Measurements from ENCODE around the gene NTF3.
A peak's percentile ranks its signal among the peaks of the same experiment; 100 is the strongest.
"Not testable (repeated sequence)": the region's sequence is repeated elsewhere in the genome, so short reads cannot be mapped to it uniquely, and the experiment has no call there.

Gene NTF3

DNA sequence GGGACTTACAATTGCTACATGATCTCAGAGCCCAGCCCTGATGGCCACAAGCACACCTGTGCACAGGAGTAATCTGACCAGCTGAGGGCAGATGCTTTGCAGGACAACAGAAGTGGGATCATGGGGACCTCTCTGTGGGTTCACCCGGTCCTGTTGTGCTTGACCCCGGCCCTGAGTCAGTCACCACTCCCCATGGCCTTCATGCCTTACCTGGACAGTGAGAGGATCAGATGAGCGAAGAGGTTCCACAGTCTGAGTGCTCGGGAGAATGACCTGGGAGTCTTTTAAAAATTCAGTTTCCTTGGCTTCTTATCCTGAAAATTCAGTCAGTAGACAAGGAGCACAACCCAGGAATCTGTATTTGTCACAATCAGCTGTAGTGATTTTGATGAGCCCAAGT, 88.1 kb downstream of the NTF3 start:
- no peaks in the 10 kb centered on the region for H3K27me3 Mint-ChIP-seq

DNA sequence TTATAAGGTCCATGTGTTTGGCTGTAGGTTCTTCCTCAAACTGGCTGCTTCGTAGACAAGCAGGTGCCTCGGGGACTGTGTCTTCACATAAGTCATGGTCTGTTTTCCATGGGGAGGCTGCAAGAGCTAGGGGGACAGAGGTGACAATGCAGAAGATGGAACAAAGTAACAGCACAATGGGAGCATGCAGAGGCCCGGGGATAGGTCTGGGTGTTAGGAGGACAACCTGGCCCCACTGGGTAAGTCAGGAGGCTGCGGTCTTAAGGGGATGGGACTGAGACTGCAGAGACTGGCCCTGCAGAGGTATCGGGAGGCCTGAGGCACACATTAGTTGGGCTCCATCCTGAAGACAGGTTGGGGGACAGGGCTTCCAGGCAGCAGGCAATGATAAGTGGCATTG, 88.9 kb downstream of the NTF3 start:
- Mint-ChIP-seq H3K9me3 (no peaks in the 10 kb centered on the region), H3K36me3 (no peaks in the 10 kb centered on the region), H3K4me3 (no peak overlapping the region)

More for the DNA sequence above, 88.1 kb downstream of the NTF3 start:
- H3K4me1 Mint-ChIP-seq, result no peaks in the 10 kb centered on the region
- no peaks in the 10 kb centered on the region for H3K9me3 Mint-ChIP-seq
- no peak overlapping the region for H3K27ac Mint-ChIP-seq
- H3K36me3 Mint-ChIP-seq, result no peaks in the 10 kb centered on the region
- no peak overlapping the region for H3K4me3 Mint-ChIP-seq

DNA sequence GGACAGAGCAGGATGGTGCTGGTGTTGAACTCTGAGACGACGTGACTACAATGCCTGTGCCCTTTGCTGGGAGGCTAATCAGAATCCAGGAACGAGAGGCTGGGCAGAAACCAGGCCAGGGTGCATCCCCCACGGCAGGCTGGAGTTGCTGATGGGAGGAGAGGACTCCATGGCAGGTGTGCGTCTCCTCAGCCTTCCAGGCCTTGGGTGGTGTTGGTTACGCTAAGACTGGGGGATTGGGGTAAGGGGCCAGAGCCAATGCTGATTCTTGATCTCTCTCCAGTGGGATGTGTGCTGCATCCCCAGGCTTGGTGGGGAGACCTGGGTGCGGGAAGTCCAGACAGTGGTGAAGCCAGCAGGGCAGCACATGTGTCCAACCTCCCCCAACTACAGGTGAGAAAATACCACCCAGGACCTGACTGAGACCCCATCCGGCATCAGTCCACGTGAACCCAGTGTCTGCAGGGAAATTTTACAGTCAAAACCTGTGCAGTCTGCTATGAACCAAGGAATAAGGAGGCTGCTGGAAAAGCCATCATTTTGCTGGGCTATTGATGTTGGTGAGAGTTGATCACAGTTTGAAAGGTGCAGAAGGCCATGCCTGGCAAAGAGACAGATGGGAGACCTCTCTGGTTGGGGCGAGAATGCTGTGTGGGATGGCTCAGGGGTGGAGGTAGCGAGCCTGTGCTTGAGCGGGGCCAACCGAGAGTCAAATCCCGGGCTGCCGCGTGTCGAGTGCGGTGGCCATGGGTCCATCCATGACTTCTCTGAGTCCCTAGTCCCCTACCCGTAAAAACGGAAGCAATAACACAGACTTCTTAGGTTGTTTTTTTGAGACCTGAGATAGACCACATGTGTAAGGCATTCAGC, 89.8 kb downstream of the NTF3 start:
- Mint-ChIP-seq H3K27ac (no peak overlapping the region), H3K4me1 (no peaks in the 10 kb centered on the region), H3K27me3 (no peaks in the 10 kb centered on the region), H3K4me3 (no peak overlapping the region), H3K36me3 (no peaks in the 10 kb centered on the region), H3K9me3 (no peaks in the 10 kb centered on the region)

More for the DNA sequence above, 88.9 kb downstream of the NTF3 start:
- no peak overlapping the region for H3K27ac Mint-ChIP-seq
- no peaks in the 10 kb centered on the region for H3K27me3 Mint-ChIP-seq
- H3K4me1 Mint-ChIP-seq, result no peaks in the 10 kb centered on the region

DNA sequence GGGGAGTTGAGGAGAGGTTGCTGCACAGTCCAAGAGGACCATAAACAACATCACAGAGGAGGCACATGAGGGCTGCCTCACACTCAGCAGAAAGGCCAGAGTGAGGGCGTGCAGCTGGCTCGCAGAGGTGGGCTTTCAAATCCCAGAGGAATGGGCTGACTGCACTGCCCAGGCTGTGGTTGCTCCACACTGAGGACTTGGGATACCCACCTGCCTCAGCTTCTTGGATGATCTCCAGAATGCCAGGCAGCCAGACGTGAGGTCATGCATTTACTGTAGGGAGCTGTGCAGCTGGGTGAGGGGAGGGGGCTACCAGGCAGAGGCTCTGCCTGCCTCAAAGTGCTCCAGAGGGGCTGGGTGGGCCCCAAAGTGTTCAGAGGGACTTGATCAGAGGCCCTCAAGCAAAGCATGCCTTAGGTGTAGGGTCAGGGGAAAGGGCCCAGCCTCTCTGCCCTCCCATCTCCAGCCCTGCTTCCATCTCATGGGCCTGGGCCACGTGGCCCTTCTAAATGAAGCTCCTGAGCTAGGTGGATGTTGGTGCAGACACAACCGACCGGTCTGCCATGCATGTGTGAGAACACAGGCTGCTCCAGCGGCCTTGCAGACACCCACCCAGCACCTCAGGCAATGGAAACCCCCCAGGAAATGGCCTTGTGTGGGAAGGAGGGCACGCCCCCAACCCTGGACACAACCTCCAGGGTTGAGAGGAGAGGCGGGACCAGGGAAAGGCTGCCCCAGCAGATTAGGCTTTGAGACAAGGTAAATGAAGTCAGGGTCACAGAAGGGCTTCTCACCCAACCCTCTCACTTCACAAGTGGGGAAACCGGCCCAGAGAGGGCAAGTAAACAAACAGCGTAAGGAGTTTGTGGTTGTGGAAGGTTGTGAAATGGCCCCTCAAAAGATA, 90.8 kb downstream of the NTF3 start:
- H3K27me3 Mint-ChIP-seq, result no peaks in the 10 kb centered on the region
- H3K27ac Mint-ChIP-seq, result no peak overlapping the region
- no peaks in the 10 kb centered on the region for H3K9me3 Mint-ChIP-seq
- no peaks in the 10 kb centered on the region for H3K36me3 Mint-ChIP-seq
- H3K4me3 Mint-ChIP-seq, result no peak overlapping the region
- no peaks in the 10 kb centered on the region for H3K4me1 Mint-ChIP-seq

DNA sequence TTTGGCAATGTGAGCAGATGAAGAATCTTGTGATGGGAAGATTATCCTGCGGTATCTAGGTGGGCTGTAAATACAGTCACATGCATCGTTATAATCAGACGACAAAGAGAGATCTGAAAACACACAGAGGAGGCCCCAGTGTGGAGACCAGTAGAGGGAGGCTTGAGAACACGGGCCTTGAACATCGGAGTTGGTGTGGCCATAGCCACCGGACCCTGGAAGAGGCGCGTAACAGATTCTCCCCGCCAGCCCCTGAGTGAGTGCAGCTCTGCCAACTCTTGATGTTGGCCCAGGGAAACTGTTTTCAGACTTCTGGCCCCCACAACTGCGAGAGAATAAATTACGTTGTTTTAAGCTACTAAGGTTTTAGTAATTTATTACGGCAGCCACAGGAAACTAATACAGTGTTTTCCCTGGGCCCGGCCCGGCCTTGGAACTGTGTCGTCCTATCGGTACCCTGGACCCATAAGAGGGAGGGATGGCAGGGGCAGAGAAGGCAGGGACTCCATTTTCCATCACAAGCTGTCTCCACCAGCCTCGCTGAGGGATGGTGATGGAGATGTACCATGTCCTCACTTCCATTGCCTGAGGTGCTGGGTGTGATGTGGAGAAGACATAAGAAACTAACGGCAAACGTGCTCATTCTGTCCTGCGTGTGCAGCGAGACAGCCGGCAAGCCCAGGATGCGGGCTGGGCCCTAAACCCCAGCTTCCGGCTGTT, 91.6 kb downstream of the NTF3 start:
- Mint-ChIP-seq H3K4me1 (no peaks in the 10 kb centered on the region), H3K27me3 (no peaks in the 10 kb centered on the region), H3K36me3 (no peaks in the 10 kb centered on the region), H3K9me3 (no peaks in the 10 kb centered on the region), H3K4me3 (no peak overlapping the region), H3K27ac (no peak overlapping the region)

DNA sequence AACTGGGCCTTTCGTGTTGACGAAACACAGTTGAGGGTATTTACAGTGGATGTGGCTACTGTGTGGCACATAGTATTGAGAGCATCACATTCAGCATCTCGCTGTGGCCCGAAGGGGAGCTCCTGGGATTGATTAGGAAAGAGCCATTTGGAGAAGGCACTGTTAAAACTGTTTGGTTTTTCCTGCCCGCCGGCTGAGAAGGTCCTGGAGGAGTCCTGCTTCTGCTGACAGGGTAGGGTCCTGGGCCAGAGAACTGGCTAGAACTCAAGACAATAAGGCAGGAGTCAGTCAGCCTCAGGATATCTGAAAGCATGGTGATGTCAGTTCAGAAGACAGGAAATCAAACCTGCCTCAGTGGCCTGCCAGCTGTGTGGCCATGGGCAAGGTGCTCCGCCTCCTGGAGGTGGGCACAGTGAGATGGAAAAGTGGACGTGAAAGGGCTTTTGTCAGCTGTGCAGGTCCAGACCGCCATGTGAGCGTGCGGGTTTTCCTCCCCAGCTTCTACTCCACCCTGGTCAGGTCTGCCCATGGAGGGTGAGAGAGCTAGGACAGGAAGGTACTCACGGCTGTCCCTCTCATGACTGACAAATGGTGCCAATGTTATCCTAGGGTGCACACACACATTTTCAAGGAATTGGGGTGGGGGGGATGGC, 92.3 kb downstream of the NTF3 start:
- no peaks in the 10 kb centered on the region for H3K27me3 Mint-ChIP-seq
- H3K4me3 Mint-ChIP-seq, result no peak overlapping the region
- H3K36me3 Mint-ChIP-seq, result no peaks in the 10 kb centered on the region
- H3K27ac Mint-ChIP-seq, result no peak overlapping the region
- no peaks in the 10 kb centered on the region for H3K4me1 Mint-ChIP-seq
- H3K9me3 Mint-ChIP-seq, result no peaks in the 10 kb centered on the region

DNA sequence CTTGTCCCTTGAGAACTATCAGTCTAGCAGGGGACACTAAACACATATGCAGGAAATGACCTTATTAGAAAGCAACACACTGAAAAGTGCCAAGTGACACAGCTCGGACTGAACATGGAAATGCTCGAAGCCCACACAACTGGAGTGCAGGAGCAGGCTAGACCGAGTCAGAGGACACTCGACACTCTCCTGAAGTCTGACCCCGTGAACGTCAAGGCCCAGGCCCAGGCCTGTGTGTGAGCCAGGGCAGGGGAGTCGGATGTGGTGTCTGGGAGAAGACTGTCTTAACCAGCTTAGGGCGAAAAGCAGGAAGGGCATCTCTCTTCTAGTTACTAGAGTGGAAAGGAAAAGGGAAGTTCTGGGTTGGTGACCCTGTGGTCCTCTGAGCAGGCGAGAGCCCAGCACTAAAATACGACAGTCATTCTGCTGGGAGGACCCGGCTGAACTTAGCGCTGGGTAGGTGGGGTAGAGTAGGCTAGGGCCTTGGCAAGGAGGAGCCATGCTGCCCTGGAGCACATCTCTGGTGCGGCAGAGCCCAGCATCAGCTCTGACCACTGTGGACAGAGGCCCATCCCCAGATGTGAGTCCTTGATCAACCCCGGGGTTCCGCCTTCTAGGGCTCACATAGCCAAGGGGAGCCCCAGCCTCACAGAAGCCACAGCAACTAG, 93.0 kb downstream of the NTF3 start:
- H3K4me3 Mint-ChIP-seq, result no peak overlapping the region
- no peak overlapping the region for H3K27ac Mint-ChIP-seq
- H3K9me3 Mint-ChIP-seq, result no peaks in the 10 kb centered on the region
- H3K27me3 Mint-ChIP-seq, result no peaks in the 10 kb centered on the region
- H3K36me3 Mint-ChIP-seq, result no peaks in the 10 kb centered on the region
- no peaks in the 10 kb centered on the region for H3K4me1 Mint-ChIP-seq

DNA sequence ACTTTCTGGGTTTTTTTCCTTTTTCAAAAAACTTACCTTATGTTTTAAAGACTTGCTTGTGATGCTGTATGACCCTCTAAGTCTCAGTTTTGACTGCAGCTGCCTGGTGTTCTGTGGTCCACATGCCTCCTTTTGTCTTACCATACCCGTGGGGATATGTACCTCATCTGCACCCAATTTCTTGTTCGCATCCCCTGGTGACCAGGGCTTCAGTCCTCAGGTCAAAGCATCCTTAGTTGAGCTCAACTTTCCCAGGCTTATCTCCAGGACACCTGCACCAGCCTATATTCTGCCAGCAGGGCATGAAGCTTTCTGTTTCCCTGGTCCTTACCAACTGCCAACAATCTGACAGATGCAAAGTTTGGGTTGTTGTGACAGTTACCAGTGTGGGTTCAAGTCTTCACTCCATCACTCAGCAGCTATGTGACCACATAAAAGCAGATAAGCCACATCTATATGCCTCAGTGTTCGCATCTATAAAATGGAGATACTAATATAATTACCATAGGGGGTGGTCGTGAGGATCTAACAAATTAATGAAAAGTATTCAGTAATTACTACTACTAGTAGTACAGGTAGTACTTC, 94.0 kb downstream of the NTF3 start:
- H3K27me3 Mint-ChIP-seq, result peaks cover under 1% of the 10 kb centered on the region
- H3K4me1 Mint-ChIP-seq, result no peaks in the 10 kb centered on the region
- no peaks in the 10 kb centered on the region for H3K9me3 Mint-ChIP-seq
- no peak overlapping the region for H3K4me3 Mint-ChIP-seq
- H3K36me3 Mint-ChIP-seq, result no peaks in the 10 kb centered on the region
- H3K27ac Mint-ChIP-seq, result no peak overlapping the region

DNA sequence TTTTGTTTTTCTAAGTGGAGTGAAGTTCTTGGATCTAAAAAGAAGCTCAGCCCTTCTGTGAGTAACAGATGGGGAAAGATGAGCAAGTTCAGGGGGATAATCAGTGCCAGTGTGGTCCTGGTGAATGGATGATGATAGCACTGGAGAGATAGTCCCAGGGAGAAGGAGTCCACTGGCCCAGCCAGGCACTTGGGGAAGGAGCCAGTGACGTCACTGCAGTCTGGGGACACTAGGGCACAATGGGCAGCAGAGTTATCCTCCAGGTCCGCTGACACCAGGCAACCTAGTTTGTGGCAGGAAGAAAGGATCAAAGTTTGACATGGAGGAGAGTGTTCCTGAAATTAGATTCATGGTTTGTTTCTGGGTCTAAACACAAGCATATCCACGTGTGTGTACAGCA, 101.5 kb downstream of the NTF3 start:
- Mint-ChIP-seq H3K9me3 (no peaks in the 10 kb centered on the region), H3K36me3 (no peaks in the 10 kb centered on the region), H3K27ac (no peak overlapping the region), H3K27me3 (peaks cover 13% of the 10 kb centered on the region), H3K4me1 (no peaks in the 10 kb centered on the region), H3K4me3 (no peak overlapping the region)

DNA sequence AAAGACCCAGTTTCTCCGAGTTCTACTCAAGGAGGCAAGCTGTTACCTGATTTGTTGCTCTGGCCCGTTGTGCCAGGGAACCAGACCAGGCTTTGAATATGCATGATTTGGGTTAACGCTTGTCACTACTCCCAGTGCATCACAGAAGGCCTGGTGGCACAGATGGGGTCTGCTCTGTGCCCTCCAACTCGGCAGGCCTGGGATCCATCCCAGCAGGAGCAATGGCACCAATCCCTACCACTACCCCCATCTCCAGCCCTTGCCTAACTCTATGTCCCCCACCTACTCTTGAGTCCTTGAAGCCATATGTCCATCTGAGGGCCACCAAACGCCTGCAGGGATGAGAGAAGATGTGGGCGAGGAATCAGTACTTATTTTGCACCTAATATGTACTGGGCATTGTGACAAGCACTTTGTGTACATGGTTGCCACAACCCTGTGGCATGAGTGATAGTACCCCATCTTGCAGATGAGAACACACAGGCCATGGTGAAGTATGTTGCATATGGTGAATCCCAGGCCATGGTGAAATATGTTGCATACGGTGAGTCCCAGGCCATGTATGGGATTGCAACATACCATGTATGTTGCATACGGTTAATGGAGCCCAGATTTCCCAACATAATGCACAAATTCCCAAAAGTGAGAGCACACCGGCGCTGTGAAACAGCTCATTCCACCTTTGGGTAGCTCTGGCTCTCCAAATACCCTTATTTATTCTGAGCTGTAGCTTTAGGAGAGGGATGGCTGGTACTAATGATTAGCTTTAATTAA, 102.7 kb downstream of the NTF3 start:
- Mint-ChIP-seq H3K27me3 (peaks cover 14% of the 10 kb centered on the region), H3K9me3 (no peaks in the 10 kb centered on the region), H3K4me1 (no peaks in the 10 kb centered on the region), H3K36me3 (no peaks in the 10 kb centered on the region), H3K4me3 (no peak overlapping the region), H3K27ac (no peak overlapping the region)

DNA sequence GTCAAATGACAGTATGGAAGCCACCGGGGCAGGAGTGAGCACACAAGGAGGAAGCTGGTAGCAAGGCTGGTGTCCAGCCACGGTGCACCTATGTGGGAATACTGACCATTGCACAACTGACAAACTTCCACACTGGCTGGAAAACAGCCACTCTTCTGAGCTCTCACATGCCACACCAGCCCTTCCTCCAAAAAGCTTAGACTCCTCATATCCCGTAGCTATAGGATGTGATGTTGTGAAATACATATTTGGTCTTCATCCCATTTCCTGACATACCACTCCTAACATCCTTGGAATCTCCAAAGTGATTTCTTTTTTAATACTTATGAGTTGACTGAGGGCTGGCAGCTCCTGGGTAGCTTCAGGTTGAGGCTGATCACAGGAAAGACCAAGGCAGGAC, 103.6 kb downstream of the NTF3 start:
- Mint-ChIP-seq H3K4me1 (no peaks in the 10 kb centered on the region), H3K4me3 (no peak overlapping the region), H3K27me3 (peaks cover 14% of the 10 kb centered on the region), H3K36me3 (no peaks in the 10 kb centered on the region), H3K27ac (no peak overlapping the region), H3K9me3 (no peaks in the 10 kb centered on the region)

DNA sequence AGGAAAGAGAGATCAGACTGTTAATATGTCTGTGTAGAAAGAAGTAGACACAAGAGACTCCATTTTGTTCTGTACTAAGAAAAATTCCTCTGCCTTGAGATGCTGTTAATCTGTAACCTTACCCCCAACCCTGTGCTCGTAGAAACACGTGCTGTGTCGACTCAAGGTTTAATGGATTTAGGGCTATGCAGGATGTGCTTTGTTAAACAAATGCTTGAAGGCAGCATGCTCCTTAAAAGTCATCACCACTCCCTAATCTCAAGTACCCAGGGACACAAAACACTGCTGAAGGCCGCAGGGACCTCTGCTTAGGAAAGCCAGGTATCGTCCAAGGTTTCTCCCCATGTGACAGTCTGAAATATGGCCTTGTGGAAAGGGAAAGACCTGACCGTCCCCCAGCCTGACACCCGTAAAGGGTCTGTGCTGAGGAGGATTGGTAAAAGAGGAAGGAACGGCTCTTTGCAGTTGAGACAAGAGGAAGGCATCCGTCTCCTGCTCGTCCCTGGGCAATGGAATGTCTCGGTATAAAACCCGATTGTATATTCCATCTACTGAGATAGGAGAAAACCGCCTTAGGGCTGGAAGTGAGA, 105.2 kb downstream of the NTF3 start:
- not testable (repeated sequence) for H3K36me3 Mint-ChIP-seq, H3K4me1 Mint-ChIP-seq, H3K27ac Mint-ChIP-seq, H3K9me3 Mint-ChIP-seq, H3K4me3 Mint-ChIP-seq
- H3K27me3 Mint-ChIP-seq, result peaks cover 12% of the 10 kb centered on the region

DNA sequence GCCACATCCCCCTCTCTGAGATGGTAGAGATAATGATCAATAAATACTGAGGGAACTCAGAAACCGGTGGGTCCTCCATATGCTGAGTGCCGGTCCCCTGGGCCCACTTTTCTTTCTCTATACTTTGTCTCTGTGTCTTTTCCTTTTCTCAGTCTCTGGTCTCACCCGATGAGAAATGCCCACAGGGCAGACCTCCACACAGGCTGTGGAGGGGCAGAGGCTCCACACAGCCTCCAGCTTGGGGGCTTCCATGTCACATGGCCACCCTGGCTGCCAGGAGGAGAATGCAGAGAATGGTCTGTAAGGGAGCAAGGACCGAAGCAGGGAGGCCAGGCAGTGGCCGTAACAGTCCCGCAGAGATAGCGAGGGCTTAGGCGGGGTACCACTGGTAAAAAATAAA, 105.9 kb downstream of the NTF3 start:
- Mint-ChIP-seq H3K27ac (peak overlapping the region; percentile 56), H3K9me3 (peaks cover 2% of the 10 kb centered on the region), H3K36me3 (no peaks in the 10 kb centered on the region), H3K27me3 (peaks cover 17% of the 10 kb centered on the region), H3K4me3 (no peak overlapping the region), H3K4me1 (no peaks in the 10 kb centered on the region)

Measured in activated naive CD4-positive, alpha-beta T cell treated with anti-CD3 and anti-CD28 coated beads, Interleukin-2, amount 50 U/mL, for 24 hours (primary cell).